Esophagus squamous epithelium (tissue), 5 donors: ENCODE results near the gene CDC42. TPM values are rescaled to one million over a fixed set of nuclear protein-coding genes. Genes with fewer than 3 reads are reported as not detected.

Source experiments
- DNase-seq: peaks from one replicate; lab custom pipeline; 2025; lab: John Stamatoyannopoulos, UW
- H3K27ac ChIP-seq, 4 donors: fragments of 200-600 bp; sonication (generic); one replicate each; pipeline ENCODE4 v1.5.1; 2016 to 2019; ENCODE audit warnings: mild to moderate bottlenecking in 1 of 4
- H3K27me3 ChIP-seq, 4 donors: fragments of 200-600 bp; sonication (generic); 1 replicate in 3 of 4; 2 replicates in 1 of 4; pipeline versions ENCODE4 v1.5.1 to v1.6.0; 2017 to 2021; ENCODE audit warnings: antibody characterized with exemption in 1 of 4
- H3K36me3 ChIP-seq, 3 donors: fragments of 200-600 bp; sonication (generic); one replicate each; pipeline ENCODE4 v1.5.1; 2016 to 2019
- H3K4me1 ChIP-seq, 3 donors: fragments of 200-600 bp; sonication (generic); one replicate each; pipeline ENCODE4 v1.5.1; 2017 to 2019
- H3K4me3 ChIP-seq, 4 donors: fragments of 200-600 bp; sonication (generic); 1 replicate in 3 of 4; 2 replicates in 1 of 4; pipeline ENCODE4 v1.5.1; 2016 to 2019; ENCODE audit warnings: mild to moderate bottlenecking in 2 of 4, moderate library complexity in 1 of 4
- H3K9me3 ChIP-seq, 3 donors: fragments of 200-600 bp; sonication (generic); one replicate each; pipeline ENCODE4 v1.5.1; 2016 to 2019
- CTCF ChIP-seq, 6 experiments: fragments of 450-650 bp in 4 of 6; fragments of 200-600 bp in 2 of 6; sonication (generic) in 2 of 6; IDR thresholded peaks; one replicate each; pipeline ENCODE4 v1.5.1; 2016 to 2019; ENCODE audit warnings: antibody characterized with exemption in 6 of 6, mild to moderate bottlenecking in 4 of 6, moderate library complexity in 4 of 6
- POLR2A ChIP-seq, 4 donors: fragments of 450-650 bp; IDR thresholded peaks; one replicate each; pipeline ENCODE4 v1.6.1; 2017; ENCODE audit warnings: antibody characterized with exemption in 4 of 4, mild to moderate bottlenecking in 4 of 4, moderate library complexity in 3 of 4
- WGBS, 2 donors: methylation state at CpG; one replicate each; pipeline ENCODE4 v1.1.5; 2018; 5-methylcytosine and 5-hydroxymethylcytosine counted together
- intact Hi-C: fragments of 100-400 bp; cut with DNase I; formaldehyde crosslinking; loops from one replicate; pipeline ENCODE4 v1.15.0; 2022
- total RNA-seq, 4 donors: library from RNA; depleted of rRNA; stranded (reverse); fragments of >200 nt; gene quantifications; one replicate each; pipeline ENCODE4 v1.1.0, GENCODE V29; 2016
- donor health status: DM: yes; HTN: yes; CAD: no.

Gene CDC42
- total RNA-seq, 4 donors from 2014 or later = 157 to 259 (median 192) TPM

GRCh38 chr1:22098752-22099151, 46.2 kb downstream of the CDC42 start:
- Histone ChIP-seq H3K27me3 (no peaks in the 10 kb centered on the region), H3K4me1 (peaks cover 0 to 45% (median 3%) of the 10 kb centered on the region in 3 donors), H3K36me3 (peaks cover 5 to 87% (median 5%) of the 10 kb centered on the region in 3 donors), H3K4me3 (no peak overlapping the region), H3K27ac (no peak overlapping the region), H3K9me3 (no peaks in the 10 kb centered on the region)
- TF ChIP-seq POLR2A (IDR thresholded peaks at IDR 0.05) (no peak), CTCF (IDR thresholded peaks at IDR 0.05) (no peak)
- no peak for DNase-seq
- intact Hi-C loops = no loop called here
- 84 to 91% methylated on average over 10 of the region's 10 CpGs for WGBS, 2 donors

DNA sequence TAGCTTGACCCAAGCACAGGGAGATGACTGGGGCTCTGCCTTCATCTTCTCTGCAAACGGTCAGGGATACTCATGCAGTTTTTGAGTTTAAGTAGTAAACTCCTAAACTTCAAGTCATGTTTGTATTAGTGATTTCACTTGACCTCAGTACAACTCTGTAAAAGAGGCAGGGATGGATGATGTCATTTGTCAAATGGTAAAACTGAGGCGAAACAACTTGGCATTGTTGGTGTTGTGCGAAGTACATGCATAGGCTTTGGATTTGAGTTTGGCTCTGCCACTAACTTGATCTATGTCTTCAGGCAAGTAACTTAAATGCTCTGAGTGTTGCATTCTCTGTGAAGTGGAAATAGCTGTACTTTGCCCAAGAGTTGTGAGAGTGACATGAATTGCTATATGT, 47.7 kb downstream of the CDC42 start:
- Histone ChIP-seq H3K4me3 (no peak overlapping the region), H3K4me1 (peaks cover 0 to 44% (median 3%) of the 10 kb centered on the region in 3 donors), H3K9me3 (no peaks in the 10 kb centered on the region), H3K27me3 (no peaks in the 10 kb centered on the region), H3K27ac (no peak overlapping the region), H3K36me3 (peaks cover 5 to 87% (median 5%) of the 10 kb centered on the region in 3 donors)
- no peak for TF ChIP-seq CTCF (IDR thresholded peaks at IDR 0.05)
- no peak for TF ChIP-seq POLR2A (IDR thresholded peaks at IDR 0.05)
- intact Hi-C loops = no loop called here
- DNase-seq = no peak
- 92 to 100% methylated on average over 2 to 3 of the region's 3 CpGs for WGBS, 2 donors

DNA sequence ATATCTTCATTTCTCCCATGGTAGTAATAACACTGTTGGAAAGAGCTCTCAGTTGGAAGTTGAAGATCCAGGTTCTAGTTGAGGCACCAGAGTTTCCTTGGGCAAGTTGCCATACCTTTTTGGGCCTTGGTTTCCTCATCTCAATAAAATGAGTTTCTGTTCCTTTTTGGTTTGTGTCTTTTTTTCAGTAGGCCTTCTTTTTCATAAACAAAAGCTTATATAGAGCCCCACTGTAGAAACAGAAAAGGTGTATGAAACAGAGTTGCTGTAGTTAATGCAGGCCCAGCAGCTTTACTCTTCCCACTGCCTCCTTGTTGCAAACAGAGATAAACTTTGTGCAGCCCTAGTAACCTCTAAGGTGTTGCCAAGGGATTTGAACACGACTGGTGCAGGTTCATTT, 48.7 kb downstream of the CDC42 start:
- TF ChIP-seq CTCF (IDR thresholded peaks at IDR 0.05) (no peak), POLR2A (IDR thresholded peaks at IDR 0.05) (no peak)
- no peak for DNase-seq
- intact Hi-C loops = no loop called here
- Histone ChIP-seq H3K27ac (no peak overlapping the region), H3K4me1 (peaks cover 0 to 34% (median 3%) of the 10 kb centered on the region in 3 donors), H3K27me3 (no peaks in the 10 kb centered on the region), H3K4me3 (no peak overlapping the region), H3K9me3 (no peaks in the 10 kb centered on the region), H3K36me3 (peaks cover 4 to 80% (median 5%) of the 10 kb centered on the region in 3 donors)
- WGBS, 2 donors = 41 to 47% methylated on average over 1 of the region's 1 CpG

DNA sequence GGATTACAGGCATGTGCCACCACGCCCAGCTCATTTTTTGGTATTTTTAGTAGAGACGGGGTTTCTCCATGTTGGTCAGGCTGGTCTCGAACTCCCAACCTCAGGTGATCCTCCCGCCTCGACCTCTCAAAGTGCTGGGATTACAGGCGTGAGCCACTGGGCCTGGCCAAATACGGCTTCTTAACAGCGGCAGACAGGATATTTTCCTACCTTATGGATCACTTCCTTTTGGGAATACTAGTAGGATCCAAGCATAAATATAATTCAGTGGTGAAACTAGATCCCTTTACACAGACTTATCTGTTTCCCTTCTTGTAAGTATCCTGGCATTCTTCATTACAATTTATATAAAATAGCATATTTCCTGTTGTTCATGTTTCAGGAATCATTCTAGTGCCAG, 49.5 kb downstream of the CDC42 start:
- intact Hi-C loops = no loop called here

DNA sequence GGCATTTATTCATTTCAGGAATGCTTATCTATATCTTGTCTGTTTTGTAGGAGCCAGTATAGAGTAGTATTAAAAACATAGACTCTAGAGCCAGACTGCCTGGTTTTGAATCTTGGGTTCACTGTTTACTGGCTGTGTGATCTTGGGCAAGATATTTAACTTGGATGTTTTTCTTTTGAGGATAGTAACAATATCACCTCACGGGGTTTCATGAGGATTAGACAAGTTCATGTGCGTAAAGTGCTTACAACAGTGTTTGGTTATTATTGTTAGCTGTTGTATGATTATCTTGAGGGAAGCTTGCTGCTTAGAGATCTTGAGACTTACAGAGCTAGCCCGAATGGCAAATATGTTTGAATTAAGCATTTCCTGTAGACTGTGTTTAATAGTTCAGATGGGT, 50.2 kb downstream of the CDC42 start:
- no peak for TF ChIP-seq POLR2A (IDR thresholded peaks at IDR 0.05)
- no peak for TF ChIP-seq CTCF (IDR thresholded peaks at IDR 0.05)
- peaks cover 0 to 77% (median 5%) of the 10 kb centered on the region in 3 donors for H3K36me3 ChIP-seq
- no peaks in the 10 kb centered on the region for H3K9me3 ChIP-seq
- H3K4me3 ChIP-seq = no peak overlapping the region
- intact Hi-C loops = no loop called here
- DNase-seq = no peak
- WGBS, 2 donors = 64 to 81% methylated on average over 3 of the region's 3 CpGs
- H3K27ac ChIP-seq = no peak overlapping the region
- peaks cover 0 to 23% (median 3%) of the 10 kb centered on the region in 3 donors for H3K4me1 ChIP-seq
- H3K27me3 ChIP-seq = no peaks in the 10 kb centered on the region

More for the DNA sequence above, 49.5 kb downstream of the CDC42 start:
- Histone ChIP-seq H3K4me3 (no peak overlapping the region), H3K9me3 (no peaks in the 10 kb centered on the region), H3K27ac (no peak overlapping the region), H3K27me3 (no peaks in the 10 kb centered on the region), H3K4me1 (peaks cover 0 to 26% (median 3%) of the 10 kb centered on the region in 3 donors), H3K36me3 (peaks cover 0 to 80% (median 5%) of the 10 kb centered on the region in 3 donors)
- TF ChIP-seq POLR2A (IDR thresholded peaks at IDR 0.05) (no peak), CTCF (IDR thresholded peaks at IDR 0.05) (no peak)
- WGBS, 2 donors = 74 to 80% methylated on average over 7 of the region's 8 CpGs
- DNase-seq = no peak
